ENCODE data around the gene RHCG. TPM values are rescaled to one million over a fixed set of nuclear protein-coding genes. Genes with fewer than 3 reads are reported as not detected.

The RHCG gene
- polyA plus RNA-seq, 1 of the 3 experiments (the other 2 are of a cell fraction) = not detected

DNA sequence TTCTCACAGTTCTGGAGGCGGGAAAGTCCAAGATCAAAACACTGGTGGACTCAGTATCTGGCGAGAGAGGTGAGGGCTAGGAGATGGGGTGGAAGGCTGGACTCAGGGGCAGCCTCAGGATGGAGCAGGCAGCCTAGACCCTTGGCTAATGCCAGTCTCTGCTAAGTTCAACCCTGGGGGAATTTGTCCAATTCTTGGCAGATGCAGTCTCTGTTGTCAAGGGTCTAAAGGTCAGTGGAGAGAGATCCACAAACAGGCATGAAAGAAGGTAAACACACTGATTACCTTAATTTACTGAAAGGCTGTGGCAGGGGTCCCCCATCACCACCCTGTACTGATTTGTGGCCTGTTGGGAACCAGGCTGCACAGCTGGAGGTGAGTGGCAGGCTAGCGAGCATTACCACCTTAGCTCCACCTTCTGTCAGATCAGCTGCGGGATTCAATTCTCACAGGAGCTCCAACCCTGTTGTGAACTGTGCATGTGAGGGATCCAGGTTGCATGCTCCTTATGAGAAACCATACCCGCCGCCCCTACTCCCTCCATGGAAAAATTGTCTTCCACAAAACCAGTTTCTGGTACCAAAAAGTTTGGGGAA is 32.5 kb upstream of the RHCG start:
- no peak overlapping the region for H3K4me3 ChIP-seq (ENCODE audit: low read depth in 2 of 2, low read length in 1 of 2)
- H3K9me2 ChIP-seq = no peaks in the 10 kb centered on the region
- H3K9ac ChIP-seq = no peak overlapping the region
- H3K4me2 ChIP-seq = no peak overlapping the region
- CTCF ChIA-PET = no interaction called here
- no peaks in the 10 kb centered on the region for H3K4me1 ChIP-seq (ENCODE audit: control insufficient read depth in 1 of 2, insufficient read depth in 2 of 2, low read depth in 1 of 2, low read length in 1 of 2)
- H4K20me1 ChIP-seq (ENCODE audit: insufficient read depth) = no peaks in the 10 kb centered on the region
- no peaks in the 10 kb centered on the region for H3K79me2 ChIP-seq (ENCODE audit: insufficient read depth)
- no peak for TF ChIP-seq POLR2AphosphoS5 (IDR thresholded peaks at IDR 0.05; ENCODE audit: low read depth, low read length)
- no peak for TF ChIP-seq GATA2 (CRISPR knock-in tag; IDR thresholded peaks at IDR 0.05)
- no peak for TF ChIP-seq EP300 (IDR thresholded peaks at IDR 0.05; ENCODE audit: borderline replicate concordance in 1 of 2, low read depth in 1 of 2, low read length in 1 of 2)
- TF ChIP-seq TCF12 (IDR thresholded peaks at IDR 0.05) = no peak
- TF ChIP-seq, protein P1, sequence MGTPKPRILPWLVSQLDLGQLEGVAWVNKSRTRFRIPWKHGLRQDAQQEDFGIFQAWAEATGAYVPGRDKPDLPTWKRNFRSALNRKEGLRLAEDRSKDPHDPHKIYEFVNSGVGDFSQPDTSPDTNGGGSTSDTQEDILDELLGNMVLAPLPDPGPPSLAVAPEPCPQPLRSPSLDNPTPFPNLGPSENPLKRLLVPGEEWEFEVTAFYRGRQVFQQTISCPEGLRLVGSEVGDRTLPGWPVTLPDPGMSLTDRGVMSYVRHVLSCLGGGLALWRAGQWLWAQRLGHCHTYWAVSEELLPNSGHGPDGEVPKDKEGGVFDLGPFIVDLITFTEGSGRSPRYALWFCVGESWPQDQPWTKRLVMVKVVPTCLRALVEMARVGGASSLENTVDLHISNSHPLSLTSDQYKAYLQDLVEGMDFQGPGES (IDR thresholded peaks at IDR 0.05; ENCODE audit: low read depth, low read length) = no peak
- no peaks in the 10 kb centered on the region for H3K36me3 ChIP-seq (replicated peaks in 1 of 2; ENCODE audit: control insufficient read depth in 1 of 2, insufficient read depth in 2 of 2, low read length in 1 of 2)
- H2AFZ ChIP-seq (ENCODE audit: low read depth) = no peak overlapping the region
- 66% methylated on average over 6 of the region's 6 CpGs for WGBS (ENCODE audit: low lambda C conversion rate)
- H3K27ac ChIP-seq (ENCODE audit: low read depth in 2 of 2, low read length in 1 of 2) = no peak overlapping the region
- no peaks in the 10 kb centered on the region for H3K9me3 ChIP-seq
- POLR2A ChIA-PET = no interaction called here
- no peaks in the 10 kb centered on the region; the same call in 1 of the 2 replicates for H3K27me3 ChIP-seq (ENCODE audit: insufficient read depth)
- no peak for DNase-seq
- H3F3A ChIP-seq (replicated peaks; ENCODE audit: insufficient read depth) = no peaks in the 10 kb centered on the region

DNA sequence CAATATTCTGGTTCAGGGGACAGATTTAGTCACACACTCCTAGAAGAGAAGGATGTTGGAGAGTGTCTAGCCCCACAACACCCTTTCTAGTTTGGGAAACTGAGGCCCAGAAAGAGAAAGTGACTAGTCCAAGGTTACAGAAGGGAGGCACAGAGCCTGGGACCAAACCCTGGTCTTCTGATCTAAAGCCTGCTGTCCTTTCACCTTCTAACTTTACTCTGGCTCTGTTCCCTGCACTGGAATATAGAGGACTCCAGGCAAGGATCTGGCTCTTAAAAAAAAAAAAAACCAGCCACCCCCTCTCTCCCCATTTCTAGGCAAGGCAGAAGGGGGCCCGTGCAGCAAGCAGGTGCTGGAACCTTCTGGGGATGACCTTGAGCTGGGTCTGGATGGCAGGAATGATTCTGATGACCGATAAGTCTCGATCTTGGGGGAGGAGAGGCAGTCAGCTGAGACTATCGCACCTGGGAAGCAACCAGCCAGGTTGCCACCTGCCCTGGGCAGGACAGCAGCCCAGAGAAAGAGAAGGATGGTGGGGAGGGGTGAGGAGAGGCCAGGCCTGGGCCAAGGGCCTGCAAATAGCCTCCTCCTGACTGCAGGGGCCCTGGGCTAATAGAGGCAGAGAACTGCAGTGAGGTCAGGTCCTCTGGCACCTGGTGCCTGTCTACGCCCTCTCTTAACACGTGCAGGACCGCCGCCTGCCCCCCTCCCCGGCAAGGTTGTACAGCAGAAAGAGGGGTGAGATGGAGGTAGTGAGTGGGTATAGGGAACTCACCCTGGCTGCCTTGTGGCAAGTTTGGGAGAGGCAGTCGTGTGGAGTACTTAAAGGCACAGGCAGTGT is 30.4 kb upstream of the RHCG start:
- Histone ChIP-seq H3K27me3 (ENCODE audit: insufficient read depth) (no peaks in the 10 kb centered on the region; the same call in 1 of the 2 replicates), H3K4me1 (ENCODE audit: control insufficient read depth in 1 of 2, insufficient read depth in 2 of 2, low read depth in 1 of 2, low read length in 1 of 2) (no peaks in the 10 kb centered on the region), H3F3A (replicated peaks; ENCODE audit: insufficient read depth) (no peaks in the 10 kb centered on the region), H3K36me3 (replicated peaks in 1 of 2; ENCODE audit: control insufficient read depth in 1 of 2, insufficient read depth in 2 of 2, low read length in 1 of 2) (no peaks in the 10 kb centered on the region), H3K9me3 (no peaks in the 10 kb centered on the region), H3K4me3 (ENCODE audit: low read depth in 2 of 2, low read length in 1 of 2) (no peak overlapping the region), H4K20me1 (ENCODE audit: insufficient read depth) (no peaks in the 10 kb centered on the region), H3K27ac (ENCODE audit: low read depth in 2 of 2, low read length in 1 of 2) (no peak overlapping the region), H3K9ac (no peak overlapping the region), H2AFZ (ENCODE audit: low read depth) (no peak overlapping the region), H3K9me2 (no peaks in the 10 kb centered on the region), H3K79me2 (ENCODE audit: insufficient read depth) (no peaks in the 10 kb centered on the region), H3K4me2 (no peak overlapping the region)
- CTCF ChIA-PET = no interaction called here
- no peak for DNase-seq
- POLR2A ChIA-PET = no interaction called here
- WGBS (ENCODE audit: low lambda C conversion rate) = 68% methylated on average over 10 of the region's 10 CpGs
- TF ChIP-seq MEF2A (IDR thresholded peaks at IDR 0.05; ENCODE audit: borderline replicate concordance, low read depth) (no peak), TAF1 (IDR thresholded peaks at IDR 0.05; ENCODE audit: borderline replicate concordance, low read depth, low read length) (no peak), NFIC (IDR thresholded peaks at IDR 0.05; ENCODE audit: borderline replicate concordance) (no peak), TCF12 (IDR thresholded peaks at IDR 0.05) (no peak)

DNA sequence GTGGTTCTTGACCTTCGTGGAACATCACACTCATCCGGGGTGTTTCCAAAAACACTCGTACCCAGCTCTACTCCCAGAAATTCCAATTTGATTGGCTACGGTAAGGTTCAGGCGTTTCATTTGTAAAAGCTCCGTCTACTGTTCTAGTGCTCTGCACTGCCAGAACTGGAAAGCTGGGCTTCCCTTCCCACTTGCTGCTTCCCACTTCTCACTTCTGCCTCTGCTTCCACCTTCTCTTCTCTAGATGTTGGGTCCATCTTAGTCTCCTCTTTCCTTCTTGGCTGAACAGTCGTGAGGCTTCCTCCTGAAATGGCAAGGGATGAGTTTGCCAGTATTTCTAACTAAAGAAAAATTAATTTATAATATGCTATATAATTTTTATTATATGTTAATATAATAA is 29.8 kb upstream of the RHCG start:
- Histone ChIP-seq H3K9me2 (no peaks in the 10 kb centered on the region), H3K9me3 (no peaks in the 10 kb centered on the region), H3K4me1 (ENCODE audit: control insufficient read depth in 1 of 2, insufficient read depth in 2 of 2, low read depth in 1 of 2, low read length in 1 of 2) (no peaks in the 10 kb centered on the region), H3F3A (replicated peaks; ENCODE audit: insufficient read depth) (no peaks in the 10 kb centered on the region), H3K36me3 (replicated peaks in 1 of 2; ENCODE audit: control insufficient read depth in 1 of 2, insufficient read depth in 2 of 2, low read length in 1 of 2) (no peaks in the 10 kb centered on the region), H4K20me1 (ENCODE audit: insufficient read depth) (no peaks in the 10 kb centered on the region), H3K79me2 (ENCODE audit: insufficient read depth) (no peaks in the 10 kb centered on the region), H3K9ac (no peak overlapping the region), H3K4me2 (no peak overlapping the region), H3K4me3 (ENCODE audit: low read depth in 2 of 2, low read length in 1 of 2) (no peak overlapping the region), H3K27me3 (ENCODE audit: insufficient read depth) (no peaks in the 10 kb centered on the region; the same call in 1 of the 2 replicates), H2AFZ (ENCODE audit: low read depth) (no peak overlapping the region), H3K27ac (ENCODE audit: low read depth in 2 of 2, low read length in 1 of 2) (no peak overlapping the region)
- no peak for DNase-seq
- ChIA-PET CTCF (interaction anchor here (1.0 to 1.1 kb wide), 2 partner anchors 24 to 28 kb away, joined by 3 read pairs; no protein-coding TSS in a partner anchor), POLR2A (no interaction called here)
- no peak for TF ChIP-seq EZH2phosphoT487 (IDR thresholded peaks at IDR 0.05; ENCODE audit: borderline replicate concordance, low read depth)
- TF ChIP-seq, protein P1 (IDR thresholded peaks at IDR 0.05; ENCODE audit: low read depth, low read length) = no peak
- WGBS (ENCODE audit: low lambda C conversion rate) = 68% methylated on average over 7 of the region's 7 CpGs

All from SK-N-SH (cell line).